Left kidney (tissue), 2 donors: ENCODE measurements around the gene PNLIPRP2. TPM values are rescaled to one million over a fixed set of nuclear protein-coding genes. Genes with fewer than 3 reads are reported as not detected.

Source experiments
- DNase-seq: peaks from one replicate; pipeline ENCODE4 v3.0.0-alpha.2; 2013
- polyA plus RNA-seq: library from polyadenylated mRNA; unstranded; fragments of 120-200 nt; gene quantifications from one replicate; pipeline ENCODE4 v1.2.1, GENCODE V29; 2013; ENCODE audit not compliant: insufficient read length

Gene PNLIPRP2
- polyA plus RNA-seq, 1 donor = not detected

DNA sequence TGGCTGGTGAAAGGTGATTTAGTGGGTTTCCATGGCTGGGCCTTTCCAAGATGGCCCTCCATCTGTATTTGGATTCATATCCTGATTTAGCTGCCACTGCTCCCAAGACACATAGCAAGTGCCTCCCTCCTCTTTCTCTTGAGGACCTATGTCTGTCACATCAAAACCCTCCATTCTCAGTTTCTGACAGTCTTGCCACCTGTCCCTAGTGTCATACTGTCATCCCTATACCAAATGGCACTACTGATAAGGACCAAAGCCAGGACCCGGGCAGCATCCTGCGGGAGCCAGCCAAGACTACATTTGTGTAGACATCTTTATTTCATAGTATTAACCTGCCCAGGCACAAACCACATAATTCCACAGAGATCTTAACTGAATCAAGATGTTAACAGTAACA is 34.8 kb downstream of the PNLIPRP2 start:
- DNase-seq = no peak

DNA sequence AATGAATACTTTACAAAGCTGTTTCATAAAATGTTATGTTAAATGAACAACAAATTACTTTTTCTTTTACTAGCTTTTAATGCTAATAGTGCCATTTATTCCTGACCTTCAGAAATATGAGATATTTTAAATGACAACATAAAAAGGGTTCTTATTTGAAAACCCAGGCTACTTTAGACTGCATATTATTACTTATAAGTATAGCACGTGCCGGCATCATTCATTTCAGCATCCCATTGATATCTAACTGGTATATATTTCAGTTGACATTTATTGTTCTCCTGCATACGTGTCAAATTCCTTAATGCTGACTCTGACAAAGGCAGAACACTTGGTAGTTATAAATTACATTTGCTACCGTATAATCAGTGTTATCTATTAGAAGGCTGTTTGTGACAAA is 35.3 kb downstream of the PNLIPRP2 start:
- DNase-seq = no peak

DNA sequence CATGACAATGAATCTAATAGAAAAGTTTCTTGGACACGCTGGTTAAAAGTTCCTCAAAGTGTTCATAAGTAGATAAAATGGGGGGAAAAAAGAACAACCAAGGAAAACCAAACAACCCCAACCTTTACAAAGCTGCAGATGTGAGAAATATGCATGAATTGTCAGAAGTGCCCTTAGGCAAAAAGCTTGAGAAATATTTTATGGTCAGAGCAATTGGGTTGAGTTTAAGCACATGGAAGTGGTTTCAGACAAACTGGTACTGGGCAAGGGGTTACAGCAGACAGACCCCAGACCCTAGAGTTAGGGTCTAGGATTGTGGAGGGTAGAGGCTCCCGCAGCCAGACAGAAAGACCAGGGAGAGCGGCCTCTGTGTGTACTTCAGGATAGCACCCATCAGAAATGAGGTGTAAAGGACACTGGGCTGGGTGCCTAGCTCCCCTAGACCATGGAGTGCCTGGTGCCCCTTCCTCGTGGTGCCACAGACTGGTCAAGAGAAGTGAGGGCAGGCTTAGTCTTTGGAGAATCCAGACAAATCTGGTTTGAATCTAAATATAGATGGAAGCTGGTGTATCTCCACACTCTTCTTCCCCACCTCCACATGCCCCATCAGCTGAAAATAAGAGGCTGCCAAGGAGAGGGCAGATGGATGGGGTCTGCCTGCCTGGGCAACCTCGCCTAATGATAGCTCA is 37.3 kb downstream of the PNLIPRP2 start:
- DNase-seq = no peak

DNA sequence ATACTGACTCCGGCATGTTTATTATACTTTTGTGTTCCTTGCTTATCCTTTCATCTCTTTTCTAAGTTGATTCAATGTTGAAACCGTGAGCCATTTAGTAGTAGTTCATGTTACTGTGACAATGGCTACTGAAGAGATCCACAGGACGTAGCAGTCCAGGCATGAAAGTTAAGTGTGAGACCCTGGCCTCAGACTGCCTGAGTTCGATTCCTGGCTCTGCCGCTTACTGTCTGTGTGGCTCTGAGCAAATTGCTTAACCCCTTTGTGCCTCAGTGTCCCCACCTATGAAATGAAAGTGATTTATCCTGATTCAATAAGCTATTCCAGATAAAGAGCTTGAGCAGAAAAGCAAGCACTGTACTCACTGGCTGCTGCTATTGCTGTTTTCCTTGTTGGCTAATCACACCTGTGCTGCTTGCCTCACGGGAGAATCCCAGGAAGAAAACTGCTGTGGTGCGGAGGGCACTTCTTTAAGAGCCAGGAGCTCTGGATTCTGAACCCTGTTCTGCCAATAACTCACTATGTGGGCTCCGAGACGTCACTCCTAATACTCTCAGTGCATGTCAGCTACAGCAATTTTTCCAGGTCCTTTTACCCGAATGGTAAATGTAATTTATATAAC is 38.4 kb downstream of the PNLIPRP2 start:
- no peak for DNase-seq

DNA sequence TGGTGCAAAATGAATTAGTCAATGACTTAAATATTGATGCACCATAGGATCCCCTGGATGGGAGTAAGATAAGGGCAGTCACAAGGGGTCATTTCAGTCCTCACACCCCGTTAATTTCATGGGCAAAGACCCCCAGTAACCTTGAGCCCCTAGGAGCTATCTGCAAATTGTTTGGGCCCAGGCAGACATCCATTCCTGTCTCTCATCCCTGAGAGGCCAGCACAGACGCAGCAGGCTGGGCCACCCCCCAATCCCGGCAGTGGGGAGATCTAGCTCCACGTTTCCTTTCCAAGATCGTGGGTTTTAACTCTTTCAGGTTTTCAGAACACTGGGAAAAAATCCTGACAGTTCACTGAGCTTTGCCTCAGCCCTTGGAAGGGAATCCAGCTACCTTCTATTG is 40.1 kb downstream of the PNLIPRP2 start:
- DNase-seq = no peak

DNA sequence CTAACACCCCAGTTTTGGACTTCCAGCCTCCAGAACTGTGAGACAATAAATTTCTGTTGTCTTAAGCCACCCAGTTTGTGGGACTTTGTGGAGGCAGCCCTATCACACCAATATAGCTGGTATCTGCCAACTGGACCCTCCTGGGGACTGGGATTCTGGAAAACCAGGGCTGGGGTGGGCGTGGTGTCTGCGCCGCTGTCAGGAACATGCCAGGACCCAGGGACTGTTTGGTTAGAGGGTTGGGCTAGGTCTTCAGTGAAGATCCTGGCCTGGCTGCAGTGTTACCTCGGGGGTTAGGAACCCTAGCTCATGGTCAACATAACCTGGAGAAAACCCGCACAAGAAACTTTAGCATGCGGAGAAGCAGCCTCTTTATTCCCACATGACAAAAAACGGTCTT is 42.6 kb downstream of the PNLIPRP2 start:
- DNase-seq = no peak

DNA sequence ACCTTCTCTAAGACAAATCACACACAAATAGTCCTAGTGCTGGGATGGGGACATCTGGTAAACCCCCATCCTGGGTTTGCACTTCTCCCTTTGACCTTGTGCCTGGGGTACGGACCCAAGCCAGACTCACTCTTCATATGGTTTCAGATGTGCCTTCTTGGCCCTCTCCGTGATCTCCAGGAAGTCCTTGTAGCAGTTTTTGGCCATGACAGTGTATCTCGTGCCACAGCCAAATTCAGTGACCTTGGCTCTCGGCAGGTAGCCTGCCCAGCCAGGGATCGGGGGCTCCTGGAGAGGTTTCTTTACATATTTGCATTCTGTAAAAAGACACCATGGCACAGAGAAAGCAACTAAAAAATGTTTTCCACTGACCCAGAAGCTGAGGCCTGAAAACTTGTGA is 43.9 kb downstream of the PNLIPRP2 start:
- no peak for DNase-seq

DNA sequence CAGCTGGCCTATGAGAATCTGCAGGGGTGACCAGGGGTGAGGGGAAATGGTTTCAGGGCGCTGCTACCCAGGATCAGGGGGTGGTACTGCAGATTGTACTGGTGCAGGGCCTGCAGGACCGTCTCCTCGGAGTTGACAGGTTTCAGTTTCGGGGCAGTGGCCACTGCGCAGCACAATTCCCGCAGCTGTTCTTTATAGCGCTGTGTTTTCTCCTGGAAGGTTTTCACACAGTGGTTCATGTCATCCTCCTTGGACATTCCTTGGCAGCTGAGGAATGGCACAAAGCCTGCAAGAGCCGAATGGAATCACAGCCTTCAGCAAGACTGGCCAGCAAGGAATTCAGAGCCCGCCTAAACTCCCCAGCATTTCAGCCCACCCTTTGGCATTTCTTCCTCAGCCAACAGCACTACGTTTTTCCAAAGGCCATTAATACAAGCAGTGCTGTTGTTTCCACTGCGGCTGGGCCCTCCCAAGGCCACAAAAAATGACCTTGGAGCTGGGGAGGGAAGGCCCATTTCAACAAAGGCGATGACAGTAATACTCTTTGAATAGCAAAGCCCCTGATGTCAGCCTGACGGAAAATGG is 44.9 kb downstream of the PNLIPRP2 start:
- no peak for DNase-seq

DNA sequence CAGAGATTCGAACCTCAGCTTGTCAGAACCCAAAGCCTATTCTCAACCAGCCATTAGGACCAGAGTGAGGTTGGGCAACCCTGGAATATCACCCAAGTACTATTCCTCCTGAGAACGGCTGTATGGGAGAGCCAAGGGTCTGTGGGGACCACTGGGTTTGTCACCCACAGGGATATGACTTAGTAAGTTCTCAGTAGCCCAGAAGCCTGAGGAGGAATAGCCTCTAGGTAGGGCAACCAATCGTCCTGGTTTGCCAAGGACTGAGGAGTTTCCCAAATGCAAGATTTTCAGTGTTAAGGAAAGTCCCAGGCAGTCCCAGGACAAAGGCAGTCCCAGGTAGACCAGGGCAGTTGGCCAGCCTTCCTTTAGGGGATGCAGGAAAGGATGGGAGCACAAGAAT is 46.7 kb downstream of the PNLIPRP2 start:
- no peak for DNase-seq

DNA sequence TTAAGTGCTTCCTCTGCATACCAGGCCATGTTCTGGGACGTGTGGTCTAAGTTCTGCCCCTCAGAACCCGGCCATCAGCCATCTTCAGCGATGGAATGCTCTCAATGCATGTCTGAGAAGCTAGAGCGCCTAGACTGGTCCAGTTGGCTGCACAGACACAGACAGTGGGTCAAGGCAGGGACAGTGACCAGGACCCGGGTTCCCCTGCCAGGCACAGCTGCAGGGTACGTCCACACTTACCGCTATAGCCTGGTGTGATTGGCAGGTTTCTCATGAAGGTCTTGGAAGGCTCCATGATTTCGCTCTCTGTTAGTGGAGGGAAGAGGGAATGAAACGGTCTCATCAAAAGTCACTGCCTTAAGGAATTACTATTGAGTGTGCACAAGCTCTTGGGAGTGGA is 47.3 kb downstream of the PNLIPRP2 start:
- DNase-seq = no peak

DNA sequence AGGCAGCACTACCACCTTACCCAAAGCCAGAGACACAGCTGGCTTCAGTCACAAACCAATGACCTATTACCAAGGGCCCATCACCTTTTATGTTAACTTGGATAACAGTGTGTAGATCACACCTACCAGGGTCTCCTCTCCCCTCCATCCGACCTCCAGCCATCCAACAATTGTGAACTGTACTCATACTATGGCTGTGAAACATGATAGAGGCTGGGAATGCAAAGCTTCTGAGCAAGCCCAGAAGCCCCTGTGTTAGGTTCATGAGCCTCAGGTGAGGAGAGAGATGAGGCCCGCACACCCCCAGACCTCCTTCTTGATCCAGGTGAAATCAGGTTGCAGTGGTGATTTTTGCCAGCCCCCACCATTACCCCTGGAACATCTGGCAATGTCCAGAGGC is 47.7 kb downstream of the PNLIPRP2 start:
- DNase-seq = no peak

DNA sequence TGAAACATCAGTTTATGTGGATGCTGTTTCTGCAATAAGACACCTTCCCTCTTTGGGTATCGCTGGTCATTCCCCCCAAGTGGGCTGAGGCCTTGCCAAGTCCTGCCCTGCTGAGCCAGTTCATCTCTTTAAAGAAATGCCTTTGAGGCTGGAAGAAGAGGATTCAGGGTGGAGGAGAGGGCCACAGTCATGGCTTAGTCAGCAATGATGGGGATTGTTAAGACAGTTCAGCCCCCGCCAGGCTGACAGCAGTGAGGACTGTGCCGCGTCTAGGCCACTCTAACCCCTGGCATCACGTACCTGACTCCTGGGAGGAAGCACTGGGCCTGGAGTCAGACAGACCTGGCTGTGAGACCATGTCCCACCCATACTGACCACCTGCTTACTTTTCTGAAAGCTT is 48.3 kb downstream of the PNLIPRP2 start:
- no peak for DNase-seq

DNA sequence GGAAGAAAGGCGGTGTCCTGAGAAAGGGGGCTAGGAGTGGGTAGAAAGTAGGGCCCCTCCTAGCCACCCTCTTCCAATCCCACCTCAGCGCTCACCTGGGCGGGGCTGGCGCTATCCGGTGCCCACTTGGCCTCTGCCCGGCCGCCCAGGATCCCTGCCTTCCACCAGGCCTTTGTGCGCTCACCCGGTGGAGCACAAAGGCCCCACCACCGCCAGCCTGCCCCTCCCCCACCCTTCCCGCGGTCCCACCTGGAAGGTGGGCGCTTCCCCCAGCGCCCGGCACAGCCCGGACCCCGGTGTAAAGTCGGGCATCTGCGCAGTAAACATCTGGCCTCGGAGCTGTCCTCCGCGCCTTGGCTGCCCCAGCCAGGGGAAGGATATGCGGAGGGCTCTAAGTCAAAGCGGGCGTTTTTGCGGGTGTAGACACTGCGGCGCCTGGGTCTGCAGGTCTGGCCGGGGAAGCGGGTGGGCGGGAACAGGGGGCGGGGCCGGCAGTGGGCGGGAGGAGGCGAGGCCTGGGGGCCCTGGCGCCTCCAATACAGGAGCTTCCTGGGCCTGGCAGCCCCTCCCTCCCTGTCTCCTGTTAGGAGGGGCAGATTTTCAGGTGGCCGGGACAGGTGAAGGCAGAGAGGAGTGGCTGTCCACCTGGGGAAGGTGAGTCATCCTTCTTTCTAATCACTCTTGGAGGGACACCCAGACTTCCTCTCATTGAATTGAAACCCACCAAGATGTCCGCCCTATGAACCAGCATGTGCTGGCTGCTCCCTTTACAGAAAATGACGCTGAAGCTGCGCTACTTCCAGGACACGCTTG is 49.3 kb downstream of the PNLIPRP2 start:
- peak; percentile 57 for DNase-seq

DNA sequence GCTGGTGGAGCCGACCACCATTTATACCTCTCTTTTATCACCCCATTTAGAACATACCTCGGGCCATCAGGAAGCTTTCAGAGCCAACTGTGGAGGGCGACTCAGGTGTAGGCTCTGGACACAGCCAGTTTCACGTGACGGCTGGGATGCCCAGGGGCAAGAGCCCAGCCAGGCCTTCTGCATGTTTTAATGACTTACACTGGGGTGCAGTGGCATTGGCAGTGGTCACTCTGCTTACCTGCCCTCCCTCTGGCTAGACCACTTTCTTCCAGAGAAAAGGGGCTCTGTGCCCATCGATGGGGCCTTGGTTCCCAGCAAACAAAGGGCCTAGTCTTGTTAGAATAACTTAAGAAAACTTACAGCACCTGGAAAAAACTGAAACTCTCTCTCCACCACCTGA is 50.0 kb downstream of the PNLIPRP2 start:
- no peak for DNase-seq

DNA sequence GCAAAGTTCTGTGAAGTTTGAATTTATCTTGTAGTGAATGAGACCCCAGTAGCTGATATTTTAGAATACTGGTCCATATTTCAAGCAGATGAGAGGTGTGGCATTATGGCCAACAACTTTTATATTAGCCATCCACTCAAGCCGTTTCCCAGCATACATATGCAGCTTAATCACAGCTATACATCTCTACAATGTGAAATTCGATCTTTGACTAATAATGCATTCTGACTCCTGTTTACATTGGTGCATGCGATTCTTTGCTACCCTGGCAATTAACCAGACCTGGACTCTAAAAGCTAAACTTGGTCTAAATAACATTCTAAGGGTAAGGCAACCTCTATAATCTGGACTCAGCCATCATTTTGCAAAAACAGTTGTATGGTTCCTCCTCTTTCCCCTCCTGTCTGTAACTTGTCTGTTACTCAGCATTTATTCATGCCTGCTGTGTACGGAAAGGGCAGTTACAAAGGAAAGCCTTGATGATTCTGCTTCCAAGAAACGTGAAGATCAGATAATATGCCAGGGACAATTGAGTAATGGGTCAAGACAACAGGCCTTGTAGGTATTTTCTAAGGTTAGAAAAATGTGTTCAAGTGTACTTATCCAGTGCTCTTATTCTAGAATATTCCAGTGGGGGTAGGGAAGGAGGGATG is 50.6 kb downstream of the PNLIPRP2 start:
- DNase-seq = no peak

DNA sequence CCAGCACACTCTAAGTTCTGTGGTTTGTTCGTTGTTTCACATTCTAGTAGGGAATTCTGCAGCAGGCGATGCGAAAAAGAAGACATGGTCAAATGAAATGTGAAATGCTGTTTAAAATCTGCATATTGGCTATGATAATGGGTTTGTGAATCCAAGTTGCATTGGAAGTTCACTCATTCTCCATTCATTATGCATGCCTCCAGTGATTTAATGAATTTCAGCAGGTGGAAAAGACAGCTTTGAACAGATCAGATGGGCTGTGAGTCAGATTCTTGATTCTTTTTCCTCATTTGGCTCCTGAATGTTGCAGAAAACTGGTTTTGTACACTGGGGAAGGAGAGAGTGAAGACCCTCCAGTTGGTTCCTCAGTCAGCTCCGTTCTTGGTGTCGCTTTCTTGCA is 52.1 kb downstream of the PNLIPRP2 start:
- DNase-seq = no peak

DNA sequence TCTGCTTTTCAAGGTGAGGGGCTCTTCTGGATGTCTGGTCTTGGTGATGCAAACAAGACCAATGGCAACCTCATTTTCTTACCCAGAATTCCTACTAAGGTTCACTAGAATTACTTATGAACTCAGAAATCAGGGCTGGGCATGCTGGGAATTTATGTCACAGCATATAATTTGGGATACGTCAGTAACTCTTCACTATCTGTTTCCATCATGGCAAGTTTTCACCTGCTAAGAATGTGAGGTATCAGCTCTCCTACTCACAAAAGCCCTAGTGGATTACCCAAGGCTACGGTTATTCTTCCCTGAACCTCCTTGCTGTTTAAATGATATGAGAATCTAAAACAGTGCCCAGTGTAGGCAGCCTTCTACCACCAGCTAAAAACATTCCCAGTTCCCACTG is 53.1 kb downstream of the PNLIPRP2 start:
- DNase-seq = no peak

DNA sequence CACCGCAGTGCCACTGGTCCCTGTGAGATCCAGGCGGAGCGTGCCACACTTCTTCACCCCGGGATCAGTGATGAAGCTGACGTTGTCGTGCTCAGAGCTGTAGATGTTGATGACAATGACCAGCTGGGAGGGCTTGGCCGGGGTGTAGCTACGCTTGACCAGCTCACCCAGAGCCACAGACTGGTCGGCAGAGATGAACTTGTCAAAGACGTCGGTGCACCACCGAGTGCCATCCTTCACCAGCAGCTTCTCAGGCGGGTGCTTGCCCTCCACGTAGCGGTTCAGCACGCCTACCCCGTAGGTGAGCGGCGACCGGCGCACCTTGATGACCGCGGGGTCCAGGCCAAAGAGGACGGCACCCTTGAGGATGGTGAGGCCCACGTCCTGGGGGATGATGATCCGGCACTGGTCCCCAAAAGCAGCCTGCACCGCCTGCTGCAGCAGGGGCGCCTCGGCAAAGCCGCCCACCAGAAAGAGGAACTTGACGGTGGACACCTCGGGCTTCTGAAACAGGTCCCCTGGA is 54.2 kb downstream of the PNLIPRP2 start:
- no peak for DNase-seq

DNA sequence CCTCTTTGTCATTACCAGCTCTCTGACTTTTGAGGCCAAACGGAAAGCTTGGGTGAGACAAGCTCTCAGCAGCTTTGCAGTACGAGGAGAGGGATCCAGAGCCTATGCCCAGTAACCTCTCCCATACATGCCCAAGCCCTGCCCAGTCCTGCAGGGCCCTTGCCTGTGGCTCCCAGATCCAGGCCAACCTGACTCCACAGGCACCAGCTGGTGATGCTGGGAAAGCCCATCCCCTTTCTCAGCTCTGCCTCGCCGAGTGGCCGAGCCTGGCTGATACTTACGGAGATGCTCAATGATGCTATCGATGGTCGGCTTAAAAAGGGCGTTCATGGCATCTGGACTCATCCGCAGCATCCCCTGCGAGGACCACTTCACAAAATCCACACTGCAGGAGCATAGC is 55.4 kb downstream of the PNLIPRP2 start:
- no peak for DNase-seq

DNA sequence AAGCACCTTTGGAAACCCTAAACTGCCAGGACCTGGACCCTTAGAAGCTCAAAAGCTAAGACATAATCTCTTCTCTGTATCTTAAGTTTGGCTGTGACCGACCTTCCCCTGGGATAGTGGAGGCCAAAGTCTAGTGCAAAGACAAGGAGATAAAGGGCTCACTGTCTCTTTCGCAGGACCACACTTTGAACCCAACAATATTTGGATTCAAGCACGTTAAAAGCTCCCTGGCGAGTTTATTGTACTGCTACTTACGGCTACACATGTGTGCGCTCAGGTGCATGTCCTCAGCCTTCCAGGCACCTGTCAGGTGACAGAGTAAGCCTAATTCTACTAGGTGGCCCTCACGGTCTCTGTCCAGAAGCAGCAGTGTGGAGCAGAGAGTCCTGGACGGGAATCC is 55.9 kb downstream of the PNLIPRP2 start:
- no peak for DNase-seq

DNA sequence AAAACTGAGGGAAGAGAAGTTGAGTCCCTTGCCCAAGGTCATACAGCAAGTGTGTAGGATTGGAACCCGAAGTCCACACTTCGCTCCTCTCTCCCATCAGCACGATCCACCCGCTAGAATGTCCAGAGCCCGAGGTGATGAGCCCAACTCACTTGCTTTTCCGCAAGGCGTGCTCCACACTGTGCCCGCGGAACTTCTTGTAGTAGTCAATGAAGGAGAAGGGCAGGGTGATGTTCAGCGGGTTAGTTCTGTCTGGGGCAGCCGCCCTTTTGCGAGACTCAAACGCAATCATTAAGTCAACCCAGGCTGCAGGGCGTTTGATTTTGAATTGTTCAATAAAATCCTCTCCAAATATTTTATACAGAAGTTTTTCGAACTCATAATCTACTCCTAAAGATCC is 58.6 kb downstream of the PNLIPRP2 start:
- no peak for DNase-seq

DNA sequence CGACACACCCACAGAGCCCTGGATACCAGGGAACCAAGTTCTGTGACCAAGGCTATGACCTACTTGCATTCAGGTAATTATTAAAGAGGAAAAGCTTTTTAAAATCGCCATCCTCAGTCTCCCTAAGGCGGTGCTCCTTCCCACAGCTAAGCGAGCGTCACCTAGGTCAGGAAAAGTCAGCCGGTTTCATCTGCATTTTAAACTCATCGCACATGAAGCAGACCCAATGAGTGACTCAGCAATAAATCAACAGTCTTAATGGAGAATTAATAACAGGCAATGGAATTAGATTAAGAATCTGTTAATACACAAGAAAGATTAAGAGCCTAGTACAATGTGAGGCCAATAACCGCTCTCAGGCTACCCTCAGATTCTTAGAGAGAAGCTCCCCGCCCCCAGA is 62.4 kb downstream of the PNLIPRP2 start:
- DNase-seq = no peak
